ENCODE results near the gene PLEKHG4B. TPM values are rescaled to one million over a fixed set of nuclear protein-coding genes. Genes with fewer than 3 reads are reported as not detected.

Gene PLEKHG4B
- total RNA-seq, 1 experiment from 2014 or later = 1.2 TPM

DNA sequence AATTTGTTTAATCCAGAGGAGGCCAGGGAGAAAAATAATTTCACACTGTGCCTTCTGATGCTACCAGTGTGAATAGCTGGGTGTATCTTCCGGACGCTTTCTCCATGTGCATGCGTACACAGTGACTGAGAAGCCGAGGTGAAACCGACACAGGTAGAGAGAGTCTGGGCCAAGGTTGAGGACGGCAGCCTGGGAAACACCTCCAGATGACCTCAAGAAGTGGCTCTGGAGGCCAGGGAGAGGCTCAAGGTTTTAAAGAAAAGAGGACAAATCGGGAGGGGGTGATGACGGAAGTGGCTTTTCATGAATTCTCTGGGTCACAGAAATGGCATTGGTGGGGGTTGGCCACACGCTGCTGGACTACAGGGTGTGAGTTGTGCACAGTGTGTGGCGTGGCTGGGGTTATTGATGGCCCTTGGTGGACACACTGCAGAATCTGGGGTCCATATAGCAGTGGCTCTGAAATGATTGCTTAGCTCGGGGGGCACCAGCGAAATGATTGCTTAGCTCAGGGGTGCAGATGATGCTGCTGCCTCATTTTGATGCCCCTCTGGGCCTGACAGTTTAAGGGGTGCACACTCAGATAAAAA, 65.3 kb downstream of the PLEKHG4B start:
- H3K9me3 ChIP-seq (ENCODE audit: low read length) = no peaks in the 10 kb centered on the region
- H3K36me3 ChIP-seq (ENCODE audit: low read depth, low read length) = no peaks in the 10 kb centered on the region
- POLR2A ChIA-PET (ENCODE audit: unreplicated experiment) = no interaction called here
- no peaks in the 10 kb centered on the region for H3K9me2 ChIP-seq (replicated peaks; ENCODE audit: low read length)
- H2AFZ ChIP-seq (ENCODE audit: low read length) = no peak overlapping the region
- H3F3A ChIP-seq (ENCODE audit: low read length, unreplicated experiment) = no peaks in the 10 kb centered on the region
- H3K4me2 ChIP-seq (ENCODE audit: low read length) = no peak overlapping the region
- ATAC-seq (no peak), DNase-seq (no peak)
- H3K27me3 ChIP-seq (ENCODE audit: low read length) = no peaks in the 10 kb centered on the region
- intact Hi-C loops (cut with micrococcal nuclease) = no loop called here
- H3K27ac ChIP-seq (ENCODE audit: low read length) = no peak overlapping the region
- no peak overlapping the region for H3K9ac ChIP-seq (ENCODE audit: low read length)
- CTCF ChIA-PET = no interaction called here
- peaks cover 35% of the 10 kb centered on the region for H3K4me1 ChIP-seq (ENCODE audit: insufficient read depth, low read length)
- H3K4me3 ChIP-seq (ENCODE audit: low read length) = no peak overlapping the region
- no peak for TF ChIP-seq EZH2 (IDR thresholded peaks at IDR 0.05; ENCODE audit: low read length, unreplicated experiment)
- no peak for TF ChIP-seq EZH2phosphoT487 (IDR thresholded peaks at IDR 0.05; ENCODE audit: borderline replicate concordance, low read length)
- no peak for TF ChIP-seq CTCF (conservative IDR thresholded peaks at IDR 0.05; ENCODE audit: low read depth, low read length)
- no peaks in the 10 kb centered on the region for H3K79me2 ChIP-seq (ENCODE audit: low read length)
- no peaks in the 10 kb centered on the region for H4K20me1 ChIP-seq (ENCODE audit: low read length)
- no TSS peak for BruUV-seq (replicated peaks)

- H3K27me3 ChIP-seq (ENCODE audit: low read length) = no peaks in the 10 kb centered on the region
- BruUV-seq (replicated peaks) = no TSS peak
- ATAC-seq = no peak
- no peaks in the 10 kb centered on the region for H3K79me2 ChIP-seq (ENCODE audit: low read length)
- intact Hi-C loops (cut with micrococcal nuclease) = no loop called here
- no peaks in the 10 kb centered on the region for H3F3A ChIP-seq (ENCODE audit: low read length, unreplicated experiment)
- no peak overlapping the region for H3K9ac ChIP-seq (ENCODE audit: low read length)
- no peak overlapping the region for H3K4me2 ChIP-seq (ENCODE audit: low read length)
- no peak overlapping the region for H2AFZ ChIP-seq (ENCODE audit: low read length)
- H3K9me3 ChIP-seq (ENCODE audit: low read length) = no peaks in the 10 kb centered on the region
- H3K9me2 ChIP-seq (replicated peaks; ENCODE audit: low read length) = no peaks in the 10 kb centered on the region
- no peak overlapping the region for H3K4me3 ChIP-seq (ENCODE audit: low read length)
- no peak for TF ChIP-seq EZH2phosphoT487 (IDR thresholded peaks at IDR 0.05; ENCODE audit: borderline replicate concordance, low read length)
- TF ChIP-seq CTCF (conservative IDR thresholded peaks at IDR 0.05; ENCODE audit: low read depth, low read length) = no peak
- TF ChIP-seq EZH2 (IDR thresholded peaks at IDR 0.05; ENCODE audit: low read length, unreplicated experiment) = no peak
- DNase-seq = no peak
- no peak overlapping the region for H3K27ac ChIP-seq (ENCODE audit: low read length)
- H3K36me3 ChIP-seq (ENCODE audit: low read depth, low read length) = no peaks in the 10 kb centered on the region
- H4K20me1 ChIP-seq (ENCODE audit: low read length) = no peaks in the 10 kb centered on the region
- CTCF ChIA-PET = no interaction called here
- H3K4me1 ChIP-seq (ENCODE audit: insufficient read depth, low read length) = peaks cover 30% of the 10 kb centered on the region
- POLR2A ChIA-PET (ENCODE audit: unreplicated experiment) = no interaction called here
Measured at GRCh38 chr5:157801-158200, 65.8 kb downstream of the PLEKHG4B start.

- BruUV-seq (replicated peaks) = no TSS peak
- CTCF ChIA-PET = interaction anchor here (0.6 kb wide), 1 partner anchor 29 kb away, joined by 3 read pairs; no protein-coding TSS in a partner anchor
- no peaks in the 10 kb centered on the region for H3K79me2 ChIP-seq (ENCODE audit: low read length)
- 0 out of 2 replicates have a peak overlapping the region, but pooled peaks have one; percentile 29 for H3K9ac ChIP-seq (ENCODE audit: low read length)
- peak overlapping the region; percentile 64 for H3K4me2 ChIP-seq (ENCODE audit: low read length)
- H3K27ac ChIP-seq (ENCODE audit: low read length) = peak overlapping the region; percentile 42; the same call in 1 of the 2 replicates
- POLR2A ChIA-PET (ENCODE audit: unreplicated experiment) = no interaction called here
- H2AFZ ChIP-seq (ENCODE audit: low read length) = no peak overlapping the region
- H3F3A ChIP-seq (ENCODE audit: low read length, unreplicated experiment) = peaks cover under 1% of the 10 kb centered on the region
- H3K4me1 ChIP-seq (ENCODE audit: insufficient read depth, low read length) = peaks cover 19% of the 10 kb centered on the region
- H3K36me3 ChIP-seq (ENCODE audit: low read depth, low read length) = no peaks in the 10 kb centered on the region
- H3K9me2 ChIP-seq (replicated peaks; ENCODE audit: low read length) = no peaks in the 10 kb centered on the region
- no peaks in the 10 kb centered on the region for H3K9me3 ChIP-seq (ENCODE audit: low read length)
- no peak for TF ChIP-seq EZH2phosphoT487 (IDR thresholded peaks at IDR 0.05; ENCODE audit: borderline replicate concordance, low read length)
- TF ChIP-seq EZH2 (IDR thresholded peaks at IDR 0.05; ENCODE audit: low read length, unreplicated experiment) = no peak
- no peak for TF ChIP-seq CTCF (conservative IDR thresholded peaks at IDR 0.05; ENCODE audit: low read depth, low read length)
- no peaks in the 10 kb centered on the region for H4K20me1 ChIP-seq (ENCODE audit: low read length)
- DNase-seq = no peak
- no peaks in the 10 kb centered on the region for H3K27me3 ChIP-seq (ENCODE audit: low read length)
- ATAC-seq = no peak
- intact Hi-C loops (cut with micrococcal nuclease) = no loop called here
- no peak overlapping the region for H3K4me3 ChIP-seq (ENCODE audit: low read length)
Measured at GRCh38 chr5:158807-159447, 67.0 kb downstream of the PLEKHG4B start.
